LNCaP clone FGC (cell line): ENCODE data around the gene MAN1A2.

ENCODE experiments used
- DNase-seq: peaks from one replicate; pipeline ENCODE4 v3.0.0-alpha.2; 2011; ENCODE audit warnings: low read depth
- H3K4me3 ChIP-seq: 2 replicates; pipeline ENCODE4 v1.5.1; 2011; ENCODE audit warnings: mild to moderate bottlenecking, low read depth, low read length, control low read depth
- CTCF ChIP-seq: IDR thresholded peaks from 2 replicates; pipeline ENCODE4 v1.5.1; 2012; ENCODE audit warnings: mild to moderate bottlenecking; ENCODE audit not compliant: control insufficient read depth, insufficient read depth; ENCODE audit errors: extremely low read depth

Gene MAN1A2

GRCh38 chr1:117572546-117572945, 205.3 kb downstream of the MAN1A2 start:
- no peak overlapping the region for H3K4me3 ChIP-seq
- DNase-seq, result no peak
- TF ChIP-seq CTCF, result no peak

GRCh38 chr1:117573386-117574023, 206.3 kb downstream of the MAN1A2 start:
- H3K4me3 ChIP-seq, result no peak overlapping the region
- no peak for DNase-seq
- no peak for TF ChIP-seq CTCF

GRCh38 chr1:117574161-117574835, 207.0 kb downstream of the MAN1A2 start:
- TF ChIP-seq CTCF, result no peak
- peak; percentile 68 for DNase-seq
- no peak overlapping the region for H3K4me3 ChIP-seq

- no peak for TF ChIP-seq CTCF
Measured at GRCh38 chr1:117575586-117576225, 208.5 kb downstream of the MAN1A2 start.

GRCh38 chr1:117576236-117576635, 209.0 kb downstream of the MAN1A2 start:
- DNase-seq, result no peak
- no peak overlapping the region for H3K4me3 ChIP-seq
- no peak for TF ChIP-seq CTCF

More at GRCh38 chr1:117575586-117576225, 208.5 kb downstream of the MAN1A2 start:
- no peak overlapping the region for H3K4me3 ChIP-seq
- DNase-seq, result no peak

GRCh38 chr1:117577191-117577885, 210.1 kb downstream of the MAN1A2 start:
- no peak for TF ChIP-seq CTCF
- no peak overlapping the region for H3K4me3 ChIP-seq
- DNase-seq, result no peak
